WTC11 (cell line): ENCODE data around the gene CRTAP. TPM values are rescaled to one million over a fixed set of nuclear protein-coding genes. Genes with fewer than 3 reads are reported as not detected.

Experiments
- ATAC-seq: fragments of 200-7000 bp; cut with Tn5 transposase; 2 replicates; pipeline ENCODE4 v1.10.0; 2021; ENCODE audit warnings: mild to moderate bottlenecking, moderate library complexity
- CTCF ChIA-PET: fragments of 300-600 bp; sonication (Branson Sonifier 250); formaldehyde crosslinking; loops from one replicate; lab custom pipeline; 2021; ENCODE audit warnings: antibody characterized with exemption; lab: Charles Lee
- POLR2A ChIA-PET: fragments of 350-600 bp; sonication (Branson Sonifier 250); formaldehyde crosslinking; loops from one replicate; lab custom pipeline; 2021; ENCODE audit warnings: antibody characterized with exemption; lab: Charles Lee
- DNase-seq: peaks from one replicate; pipeline ENCODE4 v3.0.0; 2021; ENCODE audit warnings: low spot score
- H3K27ac Mint-ChIP-seq: 2 replicates; pipeline ENCODE4 v1.8.0; 2021; ENCODE audit warnings: mixed read lengths
- H3K27me3 Mint-ChIP-seq: 2 replicates; pipeline ENCODE4 v1.8.0; 2021; ENCODE audit warnings: low read depth, mild to moderate bottlenecking, moderate library complexity, mixed read lengths
- H3K36me3 Mint-ChIP-seq: 2 replicates; pipeline ENCODE4 v1.8.0; 2021; ENCODE audit warnings: mixed read lengths
- H3K4me1 Mint-ChIP-seq: 2 replicates; pipeline ENCODE4 v1.8.0; 2022; ENCODE audit warnings: mixed read lengths
- H3K4me3 Mint-ChIP-seq: 2 replicates; pipeline ENCODE4 v1.8.0; 2021; ENCODE audit warnings: mild to moderate bottlenecking, moderate library complexity, mixed read lengths
- H3K9me3 Mint-ChIP-seq: 2 replicates; pipeline ENCODE4 v1.8.0; 2021; ENCODE audit warnings: mixed read lengths
- CTCF ChIP-seq: fragments of 200-600 bp; IDR thresholded peaks from 2 replicates; pipeline ENCODE4 v1.8.0; 2022; ENCODE audit warnings: antibody characterized with exemption
- E2F4 ChIP-seq: sonication (generic); formaldehyde crosslinking; IDR thresholded peaks from 2 replicates; pipeline ENCODE4 v1.8.1; 2022; ENCODE audit warnings: low read depth, mild to moderate bottlenecking, moderate library complexity, missing genetic modification reagents, borderline replicate concordance
- ERG ChIP-seq: fragments of 250-450 bp; sonication (Bioruptor Pico); IDR thresholded peaks from 2 replicates; pipeline ENCODE4 v1.8.0; 2021; ENCODE audit warnings: mild to moderate bottlenecking
- ESRRA ChIP-seq: sonication (generic); formaldehyde crosslinking; IDR thresholded peaks from 2 replicates; pipeline ENCODE4 v1.8.1; 2022; ENCODE audit warnings: mild to moderate bottlenecking, missing genetic modification reagents, borderline replicate concordance
- IRF2 ChIP-seq: sonication (generic); formaldehyde crosslinking; IDR thresholded peaks from 2 replicates; pipeline ENCODE4 v1.8.0; 2022; ENCODE audit warnings: low read depth, missing genetic modification reagents, borderline replicate concordance
- JAZF1 ChIP-seq: fragments of 250-450 bp; sonication (Bioruptor Pico); IDR thresholded peaks from 2 replicates; pipeline ENCODE4 v1.9.0; 2021; ENCODE audit warnings: moderate library complexity, mild to moderate bottlenecking, inconsistent platforms
- NR3C1 ChIP-seq: sonication (generic); formaldehyde crosslinking; conservative IDR thresholded peaks from 2 replicates; pipeline ENCODE4 v1.8.1; 2023; ENCODE audit warnings: low read depth, mild to moderate bottlenecking, missing genetic modification reagents
- RELA ChIP-seq: sonication (generic); formaldehyde crosslinking; IDR thresholded peaks from 2 replicates; pipeline ENCODE4 v1.8.1; 2022; ENCODE audit warnings: missing genetic modification reagents, mild to moderate bottlenecking, borderline replicate concordance
- RORB ChIP-seq: fragments of 250-450 bp; sonication (Bioruptor Pico); IDR thresholded peaks from 2 replicates; pipeline ENCODE4 v1.9.0; 2021; ENCODE audit warnings: mild to moderate bottlenecking
- TEAD1 ChIP-seq: sonication (generic); formaldehyde crosslinking; IDR thresholded peaks from 2 replicates; pipeline ENCODE4 v1.8.0; 2022; ENCODE audit warnings: mild to moderate bottlenecking, missing genetic modification reagents
- ZNF317 ChIP-seq: sonication (generic); formaldehyde crosslinking; IDR thresholded peaks from 2 replicates; pipeline ENCODE4 v1.8.1; 2023; ENCODE audit warnings: low read depth, mild to moderate bottlenecking, moderate library complexity, missing genetic modification reagents, borderline replicate concordance
- ZNF416 ChIP-seq: fragments of 250-450 bp; sonication (Bioruptor Pico); IDR thresholded peaks from 2 replicates; pipeline ENCODE4 v1.9.0; 2021; ENCODE audit warnings: mild to moderate bottlenecking, inconsistent platforms
- ZNF671 ChIP-seq: fragments of 250-450 bp; sonication (Bioruptor Pico); IDR thresholded peaks from 2 replicates; pipeline ENCODE4 v1.8.0; 2021; ENCODE audit warnings: mild to moderate bottlenecking
- total RNA-seq: library from RNA; stranded (reverse); gene quantifications from 3 replicates; pipeline ENCODE4 v1.2.3, GENCODE V29; 2021
- TF ChIP-seq, protein P1 (sequence below): sonication (generic); formaldehyde crosslinking; IDR thresholded peaks from 2 replicates; pipeline ENCODE4 v1.8.0; 2022; ENCODE audit warnings: mild to moderate bottlenecking, missing genetic modification reagents
- TF ChIP-seq, protein P2 (sequence below): sonication (generic); formaldehyde crosslinking; IDR thresholded peaks from 2 replicates; pipeline ENCODE4 v1.8.1; 2022; ENCODE audit warnings: missing genetic modification reagents, borderline replicate concordance
- TF ChIP-seq, protein P3 (sequence below): sonication (generic); formaldehyde crosslinking; IDR thresholded peaks from 2 replicates; pipeline ENCODE4 v1.8.1; 2022; ENCODE audit warnings: mild to moderate bottlenecking, moderate library complexity, missing genetic modification reagents
- TF ChIP-seq, protein P4 (sequence below): sonication (generic); formaldehyde crosslinking; IDR thresholded peaks from 2 replicates; pipeline ENCODE4 v1.8.1; 2022; ENCODE audit warnings: low read depth, missing genetic modification reagents, borderline replicate concordance
- TF ChIP-seq, protein P5 (sequence below): sonication (generic); formaldehyde crosslinking; IDR thresholded peaks from 2 replicates; pipeline ENCODE4 v1.8.1; 2023; ENCODE audit warnings: mild to moderate bottlenecking, missing genetic modification reagents, borderline replicate concordance

The CRTAP gene
- total RNA-seq, 1 experiment from 2014 or later: 156 TPM

- POLR2A ChIA-PET: no interaction called here
- Mint-ChIP-seq H3K9me3 (peaks cover 4% of the 10 kb centered on the region; the same call in 1 of the 2 replicates), H3K27me3 (no peaks in the 10 kb centered on the region; the same call in 1 of the 2 replicates), H3K36me3 (peaks cover 19% of the 10 kb centered on the region), H3K4me1 (peaks cover 7% of the 10 kb centered on the region; the same call in 1 of the 2 replicates), H3K27ac (no peak overlapping the region), H3K4me3 (no peak overlapping the region)
- ATAC-seq (no peak), DNase-seq (no peak)
- CTCF ChIA-PET: interaction anchor here (1.5 to 2.3 kb wide), 3 partner anchors 14 to 227 kb away, joined by 4 to 23 read pairs (median 11); no protein-coding TSS in a partner anchor
- TF ChIP-seq, protein P1, sequence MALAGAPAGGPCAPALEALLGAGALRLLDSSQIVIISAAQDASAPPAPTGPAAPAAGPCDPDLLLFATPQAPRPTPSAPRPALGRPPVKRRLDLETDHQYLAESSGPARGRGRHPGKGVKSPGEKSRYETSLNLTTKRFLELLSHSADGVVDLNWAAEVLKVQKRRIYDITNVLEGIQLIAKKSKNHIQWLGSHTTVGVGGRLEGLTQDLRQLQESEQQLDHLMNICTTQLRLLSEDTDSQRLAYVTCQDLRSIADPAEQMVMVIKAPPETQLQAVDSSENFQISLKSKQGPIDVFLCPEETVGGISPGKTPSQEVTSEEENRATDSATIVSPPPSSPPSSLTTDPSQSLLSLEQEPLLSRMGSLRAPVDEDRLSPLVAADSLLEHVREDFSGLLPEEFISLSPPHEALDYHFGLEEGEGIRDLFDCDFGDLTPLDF (CRISPR knock-in tag): no peak
- TF ChIP-seq JAZF1 (CRISPR knock-in tag) (no peak), RELA (CRISPR knock-in tag) (no peak), RORB (no peak), TEAD1 (CRISPR knock-in tag) (no peak), IRF2 (CRISPR knock-in tag) (no peak)
- TF ChIP-seq, protein P2, sequence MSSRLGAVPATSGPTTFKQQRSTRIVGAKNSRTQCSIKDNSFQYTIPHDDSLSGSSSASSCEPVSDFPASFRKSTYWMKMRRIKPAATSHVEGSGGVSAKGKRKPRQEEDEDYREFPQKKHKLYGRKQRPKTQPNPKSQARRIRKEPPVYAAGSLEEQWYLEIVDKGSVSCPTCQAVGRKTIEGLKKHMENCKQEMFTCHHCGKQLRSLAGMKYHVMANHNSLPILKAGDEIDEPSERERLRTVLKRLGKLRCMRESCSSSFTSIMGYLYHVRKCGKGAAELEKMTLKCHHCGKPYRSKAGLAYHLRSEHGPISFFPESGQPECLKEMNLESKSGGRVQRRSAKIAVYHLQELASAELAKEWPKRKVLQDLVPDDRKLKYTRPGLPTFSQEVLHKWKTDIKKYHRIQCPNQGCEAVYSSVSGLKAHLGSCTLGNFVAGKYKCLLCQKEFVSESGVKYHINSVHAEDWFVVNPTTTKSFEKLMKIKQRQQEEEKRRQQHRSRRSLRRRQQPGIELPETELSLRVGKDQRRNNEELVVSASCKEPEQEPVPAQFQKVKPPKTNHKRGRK (CRISPR knock-in tag): no peak
Observed at GRCh38 chr3:33145221-33145900, 31.5 kb downstream of the CRTAP start.

- Mint-ChIP-seq H3K36me3 (peaks cover 19% of the 10 kb centered on the region), H3K27me3 (no peaks in the 10 kb centered on the region; the same call in 1 of the 2 replicates), H3K4me1 (peaks cover 7% of the 10 kb centered on the region; the same call in 1 of the 2 replicates), H3K4me3 (no peak overlapping the region), H3K27ac (no peak overlapping the region), H3K9me3 (peaks cover 4% of the 10 kb centered on the region; the same call in 1 of the 2 replicates)
- ATAC-seq: no peak
- POLR2A ChIA-PET: interaction anchor here (0.7 kb wide), 1 partner anchor 499 kb away, joined by 4 read pairs; no protein-coding TSS in a partner anchor
- DNase-seq: no peak
- CTCF ChIA-PET: interaction anchor here (2.3 kb wide), 2 partner anchors 15 to 227 kb away, joined by 11 read pairs; no protein-coding TSS in a partner anchor
- no peak for TF ChIP-seq ZNF317 (CRISPR knock-in tag)
- TF ChIP-seq, protein P3, sequence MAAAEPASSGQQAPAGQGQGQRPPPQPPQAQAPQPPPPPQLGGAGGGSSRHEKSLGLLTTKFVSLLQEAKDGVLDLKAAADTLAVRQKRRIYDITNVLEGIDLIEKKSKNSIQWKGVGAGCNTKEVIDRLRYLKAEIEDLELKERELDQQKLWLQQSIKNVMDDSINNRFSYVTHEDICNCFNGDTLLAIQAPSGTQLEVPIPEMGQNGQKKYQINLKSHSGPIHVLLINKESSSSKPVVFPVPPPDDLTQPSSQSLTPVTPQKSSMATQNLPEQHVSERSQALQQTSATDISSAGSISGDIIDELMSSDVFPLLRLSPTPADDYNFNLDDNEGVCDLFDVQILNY (CRISPR knock-in tag): no peak
- no peak for TF ChIP-seq ZNF671 (CRISPR knock-in tag)
- TF ChIP-seq NR3C1 (CRISPR knock-in tag): no peak
- TF ChIP-seq, protein P4, sequence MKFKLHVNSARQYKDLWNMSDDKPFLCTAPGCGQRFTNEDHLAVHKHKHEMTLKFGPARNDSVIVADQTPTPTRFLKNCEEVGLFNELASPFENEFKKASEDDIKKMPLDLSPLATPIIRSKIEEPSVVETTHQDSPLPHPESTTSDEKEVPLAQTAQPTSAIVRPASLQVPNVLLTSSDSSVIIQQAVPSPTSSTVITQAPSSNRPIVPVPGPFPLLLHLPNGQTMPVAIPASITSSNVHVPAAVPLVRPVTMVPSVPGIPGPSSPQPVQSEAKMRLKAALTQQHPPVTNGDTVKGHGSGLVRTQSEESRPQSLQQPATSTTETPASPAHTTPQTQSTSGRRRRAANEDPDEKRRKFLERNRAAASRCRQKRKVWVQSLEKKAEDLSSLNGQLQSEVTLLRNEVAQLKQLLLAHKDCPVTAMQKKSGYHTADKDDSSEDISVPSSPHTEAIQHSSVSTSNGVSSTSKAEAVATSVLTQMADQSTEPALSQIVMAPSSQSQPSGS (CRISPR knock-in tag): no peak
- no peak for TF ChIP-seq E2F4 (CRISPR knock-in tag)
- TF ChIP-seq ESRRA (CRISPR knock-in tag): no peak
- no peak for TF ChIP-seq ERG (CRISPR knock-in tag)
- no peak for TF ChIP-seq CTCF
- TF ChIP-seq ZNF416 (CRISPR knock-in tag): no peak
- TF ChIP-seq, protein P5, sequence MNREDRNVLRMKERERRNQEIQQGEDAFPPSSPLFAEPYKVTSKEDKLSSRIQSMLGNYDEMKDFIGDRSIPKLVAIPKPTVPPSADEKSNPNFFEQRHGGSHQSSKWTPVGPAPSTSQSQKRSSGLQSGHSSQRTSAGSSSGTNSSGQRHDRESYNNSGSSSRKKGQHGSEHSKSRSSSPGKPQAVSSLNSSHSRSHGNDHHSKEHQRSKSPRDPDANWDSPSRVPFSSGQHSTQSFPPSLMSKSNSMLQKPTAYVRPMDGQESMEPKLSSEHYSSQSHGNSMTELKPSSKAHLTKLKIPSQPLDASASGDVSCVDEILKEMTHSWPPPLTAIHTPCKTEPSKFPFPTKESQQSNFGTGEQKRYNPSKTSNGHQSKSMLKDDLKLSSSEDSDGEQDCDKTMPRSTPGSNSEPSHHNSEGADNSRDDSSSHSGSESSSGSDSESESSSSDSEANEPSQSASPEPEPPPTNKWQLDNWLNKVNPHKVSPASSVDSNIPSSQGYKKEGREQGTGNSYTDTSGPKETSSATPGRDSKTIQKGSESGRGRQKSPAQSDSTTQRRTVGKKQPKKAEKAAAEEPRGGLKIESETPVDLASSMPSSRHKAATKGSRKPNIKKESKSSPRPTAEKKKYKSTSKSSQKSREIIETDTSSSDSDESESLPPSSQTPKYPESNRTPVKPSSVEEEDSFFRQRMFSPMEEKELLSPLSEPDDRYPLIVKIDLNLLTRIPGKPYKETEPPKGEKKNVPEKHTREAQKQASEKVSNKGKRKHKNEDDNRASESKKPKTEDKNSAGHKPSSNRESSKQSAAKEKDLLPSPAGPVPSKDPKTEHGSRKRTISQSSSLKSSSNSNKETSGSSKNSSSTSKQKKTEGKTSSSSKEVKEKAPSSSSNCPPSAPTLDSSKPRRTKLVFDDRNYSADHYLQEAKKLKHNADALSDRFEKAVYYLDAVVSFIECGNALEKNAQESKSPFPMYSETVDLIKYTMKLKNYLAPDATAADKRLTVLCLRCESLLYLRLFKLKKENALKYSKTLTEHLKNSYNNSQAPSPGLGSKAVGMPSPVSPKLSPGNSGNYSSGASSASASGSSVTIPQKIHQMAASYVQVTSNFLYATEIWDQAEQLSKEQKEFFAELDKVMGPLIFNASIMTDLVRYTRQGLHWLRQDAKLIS (CRISPR knock-in tag): no peak
Observed at GRCh38 chr3:33145901-33146580, 32.2 kb downstream of the CRTAP start.
